SU-DHL-6 (cell line): ENCODE results near the gene C1QTNF5.

ENCODE experiments used
- H2AFZ ChIP-seq: fragments of 200-600 bp; sonication (generic); 2 replicates; pipeline ENCODE4 v1.6.1; 2014; ENCODE audit warnings: low read depth, mild to moderate bottlenecking, moderate library complexity, mixed read lengths, antibody characterized with exemption, low read length; ENCODE audit not compliant: severe bottlenecking
- H3F3A ChIP-seq: fragments of 200-600 bp; shearing (Covaris generic); 2 replicates; pipeline ENCODE4 v1.6.0; 2016; ENCODE audit warnings: antibody characterized with exemption, mild to moderate bottlenecking; ENCODE audit not compliant: insufficient read depth
- H3K27ac ChIP-seq: fragments of 200-600 bp; sonication (generic); 2 replicates; pipeline ENCODE4 v1.5.1; 2016; ENCODE audit warnings: low read depth, mild to moderate bottlenecking, low read length, moderate library complexity, mixed read lengths
- H3K27me3 ChIP-seq: fragments of 200-600 bp; sonication (generic), shearing (Covaris generic); 2 replicates; pipeline ENCODE4 v1.6.0; 2014; ENCODE audit warnings: mild to moderate bottlenecking, low read length
- H3K36me3 ChIP-seq: fragments of 200-600 bp; sonication (generic); 2 replicates; pipeline ENCODE4 v1.6.1; 2014; ENCODE audit warnings: mild to moderate bottlenecking, low read length, mixed read lengths
- H3K4me2 ChIP-seq: fragments of 300-600, 200-600 bp; shearing (Covaris generic), sonication (generic); 2 replicates; pipeline ENCODE4 v1.6.0; 2014; ENCODE audit warnings: low read length, low read depth, mild to moderate bottlenecking; ENCODE audit not compliant: poor library complexity, severe bottlenecking
- H3K4me3 ChIP-seq: fragments of 200-600 bp; sonication (generic); 2 replicates; pipeline ENCODE4 v1.5.1; 2014; ENCODE audit warnings: antibody characterized with exemption, low read length, mild to moderate bottlenecking, mixed read lengths; ENCODE audit not compliant: insufficient read depth, poor library complexity, severe bottlenecking
- H3K79me2 ChIP-seq: fragments of 200-600 bp; sonication (generic); 2 replicates; pipeline ENCODE4 v1.6.1; 2014; ENCODE audit warnings: mild to moderate bottlenecking, low read length, moderate library complexity; ENCODE audit not compliant: insufficient read depth
- H3K9ac ChIP-seq: fragments of 200-600 bp; sonication (generic); 2 replicates; pipeline ENCODE4 v1.7.0; 2014; ENCODE audit warnings: mild to moderate bottlenecking, low read length
- H3K9me2 ChIP-seq: fragments of 200-600 bp; sonication (generic); replicated peaks from 2 replicates; pipeline ENCODE4 v1.6.1; 2014; ENCODE audit warnings: low read length; ENCODE audit not compliant: insufficient read depth
- H3K9me3 ChIP-seq: fragments of 200-600 bp; sonication (generic); 2 replicates; pipeline ENCODE4 v1.6.1; 2014; ENCODE audit warnings: low read length, mixed read lengths; ENCODE audit not compliant: insufficient read depth
- H4K20me1 ChIP-seq: fragments of 200-600 bp; sonication (generic); 2 replicates; pipeline ENCODE4 v1.6.1; 2014; ENCODE audit warnings: low read depth, mild to moderate bottlenecking, antibody characterized with exemption, low read length, moderate library complexity, mixed read lengths
- CTCF ChIP-seq: fragments of 200-600 bp; sonication (generic); IDR thresholded peaks from one replicate; pipeline ENCODE4 v1.5.1; 2017; ENCODE audit warnings: antibody characterized with exemption, mild to moderate bottlenecking, low read length, moderate library complexity; ENCODE audit not compliant: insufficient read depth, poor library complexity, severe bottlenecking
- EZH2phosphoT487 ChIP-seq: fragments of 200-600 bp; sonication (generic), shearing (Covaris generic); conservative IDR thresholded peaks from 2 replicates; pipeline ENCODE4 v1.6.1; 2018; ENCODE audit warnings: mild to moderate bottlenecking, antibody characterized with exemption, low read length, moderate library complexity, mixed read lengths

The C1QTNF5 gene

DNA sequence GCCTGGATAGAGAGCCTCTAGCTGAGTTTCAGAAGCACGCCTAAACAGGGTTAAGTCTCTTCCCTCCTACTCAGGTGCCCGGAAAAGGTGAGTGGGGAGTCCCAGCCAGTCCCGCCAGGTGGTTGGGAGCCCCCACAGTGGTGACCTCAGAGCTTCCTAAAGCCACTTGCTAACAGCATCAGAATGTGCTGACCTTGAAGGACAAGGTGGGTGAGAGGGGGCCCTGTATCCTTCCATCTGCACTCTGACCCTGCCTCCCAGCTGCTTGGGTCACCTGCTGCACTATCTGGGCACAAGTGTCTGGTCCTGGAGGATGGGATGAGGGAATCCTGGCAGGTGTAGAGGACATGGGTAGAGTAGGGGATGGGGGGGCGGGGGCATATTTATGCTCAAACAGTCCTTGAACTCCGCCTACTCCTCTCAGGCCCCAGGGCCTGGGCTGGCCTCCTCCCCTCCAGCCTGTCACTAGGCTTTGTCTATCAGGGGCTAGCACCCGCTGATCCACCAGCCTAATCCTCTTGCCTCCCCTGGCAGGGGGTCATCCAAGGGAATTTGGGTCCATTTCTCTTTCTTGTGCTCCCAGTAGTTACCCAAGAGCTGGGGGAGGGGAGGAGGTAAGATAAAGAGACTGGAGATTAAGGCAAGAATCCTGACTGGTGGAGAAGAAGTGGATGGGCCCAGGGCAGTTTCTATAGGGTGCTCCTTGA, 37.4 kb upstream of the C1QTNF5 start:
- no peak overlapping the region for H2AFZ ChIP-seq
- H3F3A ChIP-seq: no peaks in the 10 kb centered on the region
- H3K36me3 ChIP-seq: no peaks in the 10 kb centered on the region
- no peak overlapping the region for H3K27ac ChIP-seq
- no peak overlapping the region for H3K9ac ChIP-seq
- no peaks in the 10 kb centered on the region for H3K79me2 ChIP-seq
- TF ChIP-seq CTCF: no peak
- no peak for TF ChIP-seq EZH2phosphoT487
- no peaks in the 10 kb centered on the region for H3K27me3 ChIP-seq
- H3K9me3 ChIP-seq: no peaks in the 10 kb centered on the region
- H3K4me3 ChIP-seq: no peak overlapping the region
- H3K4me2 ChIP-seq: no peak overlapping the region
- H4K20me1 ChIP-seq: no peaks in the 10 kb centered on the region
- H3K9me2 ChIP-seq: no peaks in the 10 kb centered on the region

GRCh38 chr11:119377112-119377901, 36.6 kb upstream of the C1QTNF5 start:
- no peaks in the 10 kb centered on the region for H4K20me1 ChIP-seq
- H3K4me2 ChIP-seq: no peak overlapping the region

DNA sequence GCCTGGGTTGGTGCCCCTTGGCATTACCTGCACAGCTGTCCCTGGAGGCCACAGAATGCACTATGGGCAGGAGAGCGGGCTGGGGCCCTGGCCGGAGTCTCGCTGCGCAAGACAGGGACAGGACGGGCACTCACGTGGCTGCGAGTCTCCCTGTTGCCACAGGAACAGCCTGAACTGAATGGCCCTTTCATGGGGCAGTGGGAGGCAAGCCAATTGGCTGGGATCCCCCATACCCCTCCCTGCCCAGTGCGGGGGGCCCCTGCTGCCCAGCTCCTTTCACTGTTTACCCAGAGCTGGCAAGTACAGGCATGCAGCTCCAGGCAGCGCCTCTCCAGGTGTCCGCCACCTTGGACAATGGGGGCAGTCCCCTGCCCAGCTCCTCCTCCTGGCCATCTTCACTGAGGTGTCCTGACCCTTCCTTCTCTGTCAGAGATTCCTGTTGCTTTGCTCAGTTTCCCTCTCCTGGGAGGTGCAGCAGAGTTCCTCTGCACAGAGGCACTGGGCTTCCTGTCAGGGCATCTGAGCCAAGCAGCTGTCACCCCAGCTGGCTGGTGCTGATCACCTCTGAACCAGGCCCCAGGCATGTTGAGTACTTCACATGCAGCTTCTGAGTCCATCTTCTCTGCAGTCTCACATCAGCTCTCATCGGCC, 35.6 kb upstream of the C1QTNF5 start:
- Histone ChIP-seq H3K27me3 (no peaks in the 10 kb centered on the region), H4K20me1 (no peaks in the 10 kb centered on the region), H3K9ac (no peak overlapping the region), H2AFZ (no peak overlapping the region), H3F3A (no peaks in the 10 kb centered on the region), H3K9me3 (no peaks in the 10 kb centered on the region), H3K36me3 (no peaks in the 10 kb centered on the region), H3K4me3 (no peak overlapping the region), H3K9me2 (no peaks in the 10 kb centered on the region), H3K27ac (no peak overlapping the region), H3K4me2 (no peak overlapping the region), H3K79me2 (no peaks in the 10 kb centered on the region)
- no peak for TF ChIP-seq EZH2phosphoT487

More at GRCh38 chr11:119377112-119377901, 36.6 kb upstream of the C1QTNF5 start:
- Histone ChIP-seq H3F3A (no peaks in the 10 kb centered on the region), H3K27me3 (no peaks in the 10 kb centered on the region), H3K9ac (no peak overlapping the region), H3K4me3 (no peak overlapping the region), H3K9me3 (no peaks in the 10 kb centered on the region), H3K27ac (no peak overlapping the region), H3K79me2 (no peaks in the 10 kb centered on the region), H2AFZ (no peak overlapping the region), H3K9me2 (no peaks in the 10 kb centered on the region), H3K36me3 (no peaks in the 10 kb centered on the region)
- no peak for TF ChIP-seq EZH2phosphoT487
- TF ChIP-seq CTCF: no peak
